ENCODE results near the gene AP2S1. TPM values are rescaled to one million over a fixed set of nuclear protein-coding genes. Genes with fewer than 3 reads are reported as not detected.

AP2S1 gene
- total RNA-seq = 100 to 1,000 TPM; 102 to 103 TPM

DNA sequence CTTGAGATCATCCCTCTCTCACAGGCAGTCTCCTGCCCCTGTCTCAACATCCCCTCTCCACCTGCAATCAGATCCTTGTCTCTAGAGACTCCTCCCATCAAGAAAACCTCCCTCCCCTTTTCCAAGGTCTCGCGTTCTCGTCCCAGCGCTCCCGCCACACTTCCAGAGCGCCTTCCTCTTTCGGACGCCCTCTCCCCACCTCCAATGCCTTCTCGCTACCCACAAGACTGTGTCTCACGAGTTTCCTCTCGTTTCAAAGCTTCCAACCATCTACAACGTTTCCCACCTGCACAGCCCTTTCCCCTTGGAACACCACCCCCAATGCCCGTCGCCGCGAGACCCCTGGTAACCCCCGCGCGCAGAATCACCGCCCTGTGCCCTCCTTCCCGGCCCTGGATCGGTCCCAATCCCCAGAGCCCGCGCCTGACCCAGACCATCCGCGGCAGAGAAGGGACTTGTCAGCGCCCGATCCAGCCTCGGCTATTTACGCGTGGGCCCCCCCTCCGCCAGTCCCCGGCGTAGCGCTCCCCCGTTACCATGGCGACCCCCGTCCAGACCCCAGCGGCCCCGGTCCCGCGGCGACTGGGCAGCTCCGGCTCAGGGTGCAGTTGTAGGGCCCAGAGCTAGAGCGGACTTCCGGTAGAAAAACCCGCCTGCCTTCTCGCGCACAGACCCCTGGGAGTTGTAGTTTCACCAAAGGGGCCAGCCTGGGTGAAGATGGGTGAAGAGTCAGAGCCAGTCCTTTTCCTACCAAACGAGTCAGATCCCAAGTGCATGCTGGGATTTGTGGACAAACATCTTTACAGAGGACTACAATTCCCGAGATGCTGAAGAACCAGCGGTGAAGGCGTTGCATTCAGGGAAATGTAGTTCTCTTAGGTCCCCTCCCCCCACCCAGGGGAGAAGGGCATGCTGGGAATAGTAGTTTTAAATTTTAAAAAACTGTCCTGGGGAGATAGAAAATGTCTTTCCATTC lies at the start of gene AP2S1:
Gene AP2S1, minus strand, starts transcription at position 619 of the 976 bp plus-strand sequence. Its CDS starts 80 bp downstream, at position 539.

DNA sequence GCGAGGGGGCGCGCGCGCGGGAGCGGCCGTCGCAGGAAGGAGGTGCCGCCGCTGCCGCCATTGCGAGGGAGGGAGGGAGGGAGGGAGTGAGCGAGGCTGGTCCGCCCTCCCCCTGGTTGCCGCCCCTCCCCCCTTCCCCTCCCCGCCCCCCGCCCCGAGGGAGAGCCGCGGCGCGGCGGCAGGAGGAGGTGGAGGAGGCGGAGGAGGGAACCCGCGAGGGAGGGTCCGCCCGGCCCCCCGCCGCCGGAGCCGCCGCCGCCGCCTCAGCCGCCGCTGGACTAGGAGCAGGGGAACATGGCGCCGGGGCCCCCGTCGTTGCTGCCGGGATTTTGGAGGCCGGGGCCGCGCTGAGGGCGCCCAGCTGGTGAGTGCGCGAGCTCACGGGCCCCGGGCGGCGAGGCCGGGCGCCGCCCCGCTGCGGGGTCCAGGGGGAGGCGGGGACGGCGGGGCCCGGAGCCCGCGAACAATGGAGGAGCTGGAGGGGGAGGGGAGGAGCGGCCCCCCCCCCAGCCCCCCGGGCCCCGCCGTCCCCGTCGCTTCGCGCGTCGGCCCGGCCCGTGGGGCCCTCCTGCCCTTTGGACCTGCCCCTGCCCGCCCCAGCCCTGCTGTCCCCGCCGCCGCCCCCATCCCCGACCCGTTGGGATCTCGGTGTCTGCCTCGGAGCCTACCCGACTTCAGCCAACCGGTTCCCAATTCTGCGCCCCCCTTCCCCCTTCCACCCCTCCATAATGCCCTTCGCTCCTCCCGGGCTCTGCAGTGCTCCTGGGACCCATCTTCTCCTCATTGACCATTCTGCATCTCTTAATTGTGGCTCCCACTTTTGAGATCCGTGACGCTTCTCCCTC lies 10.4 kb upstream of the AP2S1 start, which contains the start of gene ARHGAP35:
Gene ARHGAP35, plus strand, starts transcription at position 152 of the 845 bp plus-strand sequence. CDS start 57,679 bp downstream, outside the sequence.

DNA sequence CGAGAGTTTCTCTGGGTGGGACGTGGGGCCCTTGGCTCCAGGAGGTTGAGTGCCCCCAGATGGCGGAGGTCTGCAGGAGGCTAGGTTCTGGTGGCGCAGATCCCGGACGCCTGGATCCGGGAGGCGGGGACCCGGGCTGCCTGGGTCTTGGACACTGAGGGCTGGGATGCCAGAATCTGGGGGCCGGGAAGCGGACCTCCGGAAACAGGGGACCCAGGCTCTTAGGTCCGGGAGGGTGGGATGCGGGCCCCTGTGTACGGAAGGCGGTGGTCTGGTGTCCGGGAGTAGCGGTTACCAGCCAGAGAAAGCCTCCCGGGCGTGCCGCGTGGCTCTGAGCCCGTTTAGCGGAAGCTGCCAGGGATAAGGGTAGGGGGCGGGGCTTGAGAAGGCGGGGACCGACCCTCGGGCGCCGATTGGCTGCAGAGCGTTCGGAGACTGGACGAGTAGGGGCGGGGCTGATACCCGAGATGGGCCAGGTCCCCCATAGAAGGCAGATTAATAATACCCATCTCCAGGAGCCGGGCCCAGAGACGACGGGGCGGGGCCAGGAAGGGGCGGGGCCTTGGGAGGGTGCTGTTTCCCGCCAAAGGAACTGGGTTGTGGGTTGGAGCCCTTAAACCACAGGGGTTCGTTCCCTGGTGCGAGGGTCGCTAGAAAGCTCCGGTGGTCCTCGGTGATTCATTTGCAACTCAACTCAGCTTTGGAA lies 62.2 kb downstream of the AP2S1 start, which contains the start of gene SLC1A5:
Gene SLC1A5, minus strand, starts transcription at position 333 of the 706 bp plus-strand sequence. CDS start 629 bp downstream, outside the sequence.

Other genes starting within 250 kb of the AP2S1 start
- gene CALM3, start 249.5 kb downstream of the AP2S1 start, total RNA-seq = 100 to 1,000 TPM; 417 to 425 TPM
- 10 to 100 TPM; 12.5 to 13.9 TPM for gene PTGIR, start 225.8 kb downstream of the AP2S1 start, total RNA-seq
- gene GNG8, start 214.6 kb downstream of the AP2S1 start, total RNA-seq = 1 to 10 TPM; 2.1 to 2.4 TPM
- gene DACT3, start 189.7 kb downstream of the AP2S1 start, total RNA-seq = under 1 TPM; 0.38 to 0.41 TPM
- gene PRKD2, start 133.7 kb downstream of the AP2S1 start, total RNA-seq = 100 to 1,000 TPM; 178 to 189 TPM
- gene FKRP, start 104.8 kb downstream of the AP2S1 start, total RNA-seq = 10 to 100 TPM; 16.9 to 17.6 TPM
- gene STRN4, start 104.4 kb downstream of the AP2S1 start, total RNA-seq = 10 to 100 TPM; 70.8 to 83.4 TPM
- gene SLC1A5, start 62.3 kb downstream of the AP2S1 start, total RNA-seq = 10 to 100 TPM; 86.9 to 90.6 TPM
- 10 to 100 TPM; 21.0 to 22.4 TPM for gene ARHGAP35, start 10.2 kb upstream of the AP2S1 start, total RNA-seq
- not detected for gene NPAS1, start 169.0 kb upstream of the AP2S1 start, total RNA-seq
- 10 to 100 TPM; 41.4 to 47.0 TPM for gene TMEM160, start 197.8 kb upstream of the AP2S1 start, total RNA-seq

Measured in activated naive CD4-positive, alpha-beta T cell treated with anti-CD3 and anti-CD28 coated beads, Interleukin-2, amount 10 ng/mL, durations not matched to agents 5 hours and 36 hours (primary cell).